Esophagus (tissue), 2 donors: Measurements from ENCODE around the gene SLC44A5. TPM values are rescaled to one million over a fixed set of nuclear protein-coding genes. Genes with fewer than 3 reads are reported as not detected.

ENCODE experiments used
- H3K27ac ChIP-seq, 2 donors: one replicate each; pipeline ENCODE4 v1.5.1; 2013; ENCODE audit warnings: low read depth in 2 of 2, mild to moderate bottlenecking in 2 of 2, inconsistent platforms in 1 of 2, low read length in 1 of 2, moderate library complexity in 1 of 2
- H3K27me3 ChIP-seq, 2 donors: one replicate each; pipeline ENCODE4 v1.6.1; 2013; ENCODE audit warnings: low read length in 2 of 2, control low read depth in 1 of 2, mild to moderate bottlenecking in 1 of 2; ENCODE audit not compliant: insufficient read depth in 2 of 2, control insufficient read depth in 1 of 2
- H3K36me3 ChIP-seq, 2 donors: one replicate each; pipeline ENCODE4 v1.6.1; 2013; ENCODE audit warnings: low read length in 1 of 2; ENCODE audit not compliant: control insufficient read depth in 2 of 2, insufficient read depth in 2 of 2
- H3K4me1 ChIP-seq, 2 donors: one replicate each; pipeline ENCODE4 v1.6.1; 2013; ENCODE audit warnings: low read length in 1 of 2; ENCODE audit not compliant: control insufficient read depth in 2 of 2, insufficient read depth in 2 of 2
- H3K4me3 ChIP-seq, 2 donors: one replicate each; pipeline ENCODE4 v1.5.1; 2013; ENCODE audit warnings: low read length in 2 of 2, mild to moderate bottlenecking in 2 of 2, low read depth in 1 of 2, moderate library complexity in 1 of 2
- H3K9me3 ChIP-seq, 2 donors: one replicate each; pipeline ENCODE4 v1.6.1; 2013; ENCODE audit warnings: mild to moderate bottlenecking in 2 of 2, low read depth in 1 of 2, low read length in 1 of 2, moderate library complexity in 1 of 2; ENCODE audit not compliant: control insufficient read depth in 2 of 2, insufficient read depth in 1 of 2
- WGBS, 2 donors: extraction: QIAGEN DNeasy Blood & Tissue Kit; methylation state at CpG; one replicate each; pipeline ENCODE4 v1.1.7; 2013; 5-methylcytosine and 5-hydroxymethylcytosine counted together
- polyA plus RNA-seq, 2 donors: library from polyadenylated mRNA; stranded (reverse); fragments of 200-250 nt; gene quantifications; one replicate each; pipeline ENCODE4 v1.2.3, GENCODE V29; 2013
- donor health status: healthy with polysubstance abuse.
- donor health status: Bipolar disorder and iron deficiency.

Gene SLC44A5
- polyA plus RNA-seq, 2 donors = 0.75 to 3.1 TPM

DNA sequence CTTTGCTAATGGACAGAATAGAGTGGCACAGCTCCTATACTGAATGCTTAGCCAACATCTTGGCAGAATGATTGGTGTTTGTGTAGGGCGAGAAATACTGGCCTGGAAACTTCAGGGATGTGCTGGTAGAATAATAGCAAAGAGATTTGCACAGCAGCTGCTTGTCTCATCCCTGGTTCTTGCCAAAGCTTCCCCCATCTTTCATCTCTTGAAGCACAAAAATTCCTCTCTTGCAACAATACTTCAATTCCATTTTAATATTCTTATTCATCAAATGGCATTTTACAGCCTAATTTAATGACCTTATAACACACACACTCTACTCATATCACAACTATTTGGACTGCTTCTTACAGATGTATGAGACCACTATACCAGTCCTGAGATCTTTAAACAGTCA is 439.0 kb downstream of the SLC44A5 start:
- H3K4me3 ChIP-seq = no peak overlapping the region
- H3K27me3 ChIP-seq = no peaks in the 10 kb centered on the region
- no peaks in the 10 kb centered on the region for H3K4me1 ChIP-seq
- no peak overlapping the region for H3K27ac ChIP-seq
- H3K9me3 ChIP-seq = no peaks in the 10 kb centered on the region
- WGBS, 2 donors = 62 to 67% methylated on average over 1 of the region's 1 CpG
- H3K36me3 ChIP-seq = no peaks in the 10 kb centered on the region

DNA sequence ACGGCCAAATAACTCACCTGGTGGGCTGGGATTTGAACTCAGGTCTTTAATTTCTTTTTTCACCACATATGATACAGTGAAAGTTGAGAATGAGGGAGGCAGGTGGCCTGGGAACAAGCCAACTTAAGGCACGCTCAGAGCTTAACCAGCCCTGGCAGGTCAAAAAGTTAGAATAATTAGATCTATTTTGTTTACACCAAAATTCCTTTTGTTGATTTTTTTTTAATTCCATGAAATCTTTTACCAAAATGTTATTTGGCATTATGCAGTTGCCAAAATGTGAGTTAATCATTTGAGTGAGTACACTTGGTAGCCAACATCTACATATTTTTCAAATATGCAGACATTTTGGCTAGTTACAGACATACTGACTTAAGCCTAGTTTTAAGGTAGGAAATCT is 439.9 kb downstream of the SLC44A5 start:
- no peak overlapping the region for H3K4me3 ChIP-seq
- no peaks in the 10 kb centered on the region for H3K4me1 ChIP-seq
- H3K27ac ChIP-seq = no peak overlapping the region
- H3K27me3 ChIP-seq = no peaks in the 10 kb centered on the region
- H3K36me3 ChIP-seq = no peaks in the 10 kb centered on the region
- WGBS, 2 donors = 43 to 48% methylated on average over 2 of the region's 2 CpGs
- H3K9me3 ChIP-seq = no peaks in the 10 kb centered on the region

DNA sequence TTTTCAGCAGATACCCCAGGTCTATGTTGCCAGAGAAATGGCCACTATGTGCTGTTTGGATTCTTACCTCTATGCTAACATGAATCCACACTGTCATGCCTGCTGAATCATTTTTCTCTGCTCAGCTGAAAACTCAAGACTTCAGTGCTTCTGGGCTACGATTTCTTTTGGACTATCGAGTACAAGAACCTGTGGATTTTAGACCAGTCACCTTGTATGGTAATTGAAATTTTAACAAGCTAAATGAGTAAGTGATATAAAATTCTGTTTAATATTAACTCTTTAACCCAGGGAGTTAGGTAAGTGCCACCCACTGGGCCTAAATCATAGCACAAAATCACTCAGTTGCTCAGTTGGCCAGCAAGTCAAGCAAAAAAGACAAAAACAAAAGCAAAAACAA is 440.9 kb downstream of the SLC44A5 start:
- Histone ChIP-seq H3K27ac (no peak overlapping the region), H3K36me3 (no peaks in the 10 kb centered on the region), H3K4me1 (no peaks in the 10 kb centered on the region), H3K9me3 (no peaks in the 10 kb centered on the region), H3K27me3 (no peaks in the 10 kb centered on the region), H3K4me3 (no peak overlapping the region)
- WGBS, 2 donors = 91 to 92% methylated on average over 2 of the region's 2 CpGs

DNA sequence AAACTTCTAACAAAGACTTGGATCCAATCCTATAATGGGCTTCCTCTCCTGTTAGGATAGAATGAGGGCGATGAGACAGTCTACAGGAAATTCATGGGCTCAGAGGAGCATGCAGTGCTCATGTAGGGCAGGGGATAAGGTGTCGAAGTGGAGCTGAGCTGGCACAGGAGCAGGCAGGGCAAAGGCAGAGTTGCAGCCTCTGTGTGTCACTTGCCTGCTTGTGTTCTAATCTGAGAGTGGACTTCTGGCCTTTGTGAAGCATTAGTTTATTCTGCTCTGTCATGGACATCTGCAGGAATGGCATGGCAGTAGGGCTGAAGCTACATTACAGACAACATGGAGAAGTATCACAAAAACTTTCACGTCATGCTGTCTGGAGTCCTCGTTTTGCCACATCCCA is 444.1 kb downstream of the SLC44A5 start:
- no peaks in the 10 kb centered on the region for H3K36me3 ChIP-seq
- 80 to 81% methylated on average over 4 of the region's 4 CpGs for WGBS, 2 donors
- H3K4me1 ChIP-seq = no peaks in the 10 kb centered on the region
- H3K4me3 ChIP-seq = no peak overlapping the region
- no peaks in the 10 kb centered on the region for H3K9me3 ChIP-seq
- H3K27ac ChIP-seq = no peak overlapping the region
- no peaks in the 10 kb centered on the region for H3K27me3 ChIP-seq

DNA sequence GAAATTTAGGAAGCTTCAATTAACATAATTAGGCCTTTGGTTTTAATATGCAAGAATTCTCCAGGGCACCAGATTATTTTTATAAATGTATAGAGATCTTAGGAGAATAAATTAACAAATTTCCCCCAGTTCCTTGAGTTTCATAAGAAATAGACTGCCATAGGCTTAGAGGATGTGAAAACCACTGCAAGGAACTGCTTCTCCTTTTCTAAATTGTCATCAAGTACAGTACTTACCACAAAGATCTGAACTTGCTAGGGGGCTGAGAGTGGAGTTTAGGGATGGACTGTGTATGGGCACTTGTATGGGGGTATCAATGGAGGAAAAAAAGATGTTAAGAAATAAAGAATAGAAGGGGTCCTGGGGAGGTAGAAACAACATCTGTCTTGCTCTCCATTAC is 445.6 kb downstream of the SLC44A5 start:
- H3K4me1 ChIP-seq = no peaks in the 10 kb centered on the region
- no peaks in the 10 kb centered on the region for H3K9me3 ChIP-seq
- H3K27ac ChIP-seq = no peak overlapping the region
- no peak overlapping the region for H3K4me3 ChIP-seq
- no peaks in the 10 kb centered on the region for H3K27me3 ChIP-seq
- H3K36me3 ChIP-seq = no peaks in the 10 kb centered on the region

DNA sequence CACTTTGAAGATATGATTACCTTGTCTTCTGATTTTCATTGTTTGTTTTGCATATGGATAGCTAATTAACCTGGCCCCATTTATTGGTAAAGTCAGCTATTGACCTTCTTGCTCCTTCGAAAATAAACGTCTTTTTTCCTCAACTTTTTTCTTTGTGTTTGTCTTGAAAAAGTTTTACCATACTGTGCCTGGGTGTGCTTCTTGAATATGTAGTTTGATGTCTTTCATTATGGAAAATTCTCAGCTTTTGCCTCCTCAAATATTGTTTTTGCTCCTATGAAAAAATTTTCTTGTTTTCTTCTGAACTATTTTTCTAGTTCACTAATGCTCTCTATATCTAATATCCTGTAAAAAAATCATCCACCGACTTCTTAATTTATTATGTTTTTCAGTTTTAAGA is 451.8 kb downstream of the SLC44A5 start:
- Histone ChIP-seq H3K4me3 (no peak overlapping the region), H3K4me1 (no peaks in the 10 kb centered on the region), H3K9me3 (no peaks in the 10 kb centered on the region), H3K36me3 (no peaks in the 10 kb centered on the region), H3K27ac (no peak overlapping the region), H3K27me3 (no peaks in the 10 kb centered on the region)
- WGBS, 2 donors = 82 to 87% methylated on average over 3 of the region's 3 CpGs

Other genes with a start within 250 kb of the SLC44A5 start
- 10 to 100 TPM; 42.5 to 49.7 TPM for gene ACADM, start 113.6 kb upstream of the SLC44A5 start, polyA plus RNA-seq
- gene RABGGTB, start 175.1 kb upstream of the SLC44A5 start, polyA plus RNA-seq = 10 to 100 TPM; 44.8 to 47.5 TPM
- under 1 TPM; 0.05 to 0.16 TPM for gene MSH4, start 185.8 kb upstream of the SLC44A5 start, polyA plus RNA-seq